T1000 (cell line): ENCODE data around the gene ETDA.
"Not testable (repeated sequence)": the region's sequence is repeated elsewhere in the genome, so short reads cannot be mapped to it uniquely, and the experiment has no call there.

Source experiments
- DNase-seq: peaks from one replicate; lab custom pipeline; 2025; ENCODE audit warnings: mixed read lengths; lab: John Stamatoyannopoulos, UW

The ETDA gene

DNA sequence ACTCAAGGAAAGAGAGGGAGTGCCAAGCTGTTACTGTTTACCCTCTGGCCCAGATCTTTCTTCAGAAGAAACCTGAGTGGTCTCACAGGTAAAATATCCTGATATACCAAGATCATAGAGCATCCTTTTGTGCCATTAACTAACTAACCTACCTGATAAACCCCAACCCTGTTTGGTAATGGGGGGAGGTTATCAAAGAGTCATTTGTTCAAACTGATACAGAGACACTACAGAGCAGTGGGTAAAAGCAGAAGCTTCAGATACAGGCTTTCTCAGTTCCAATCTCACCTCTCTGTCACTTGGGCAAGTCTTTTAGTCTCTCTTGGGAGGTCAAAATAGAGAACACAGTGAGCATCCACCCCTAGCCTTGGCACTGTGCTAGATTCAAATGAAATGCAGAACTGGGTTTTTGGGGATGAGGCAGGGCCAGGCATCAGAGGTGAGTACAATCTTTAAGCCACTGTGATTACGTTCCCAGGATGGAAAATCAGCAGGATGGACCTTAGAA is at the start of gene ETDA:
TSS of gene ETDA (plus strand) at position 51 of the 508 bp plus-strand sequence. CDS start 1,216 bp downstream, outside the sequence.
- not testable (repeated sequence) for DNase-seq

DNA sequence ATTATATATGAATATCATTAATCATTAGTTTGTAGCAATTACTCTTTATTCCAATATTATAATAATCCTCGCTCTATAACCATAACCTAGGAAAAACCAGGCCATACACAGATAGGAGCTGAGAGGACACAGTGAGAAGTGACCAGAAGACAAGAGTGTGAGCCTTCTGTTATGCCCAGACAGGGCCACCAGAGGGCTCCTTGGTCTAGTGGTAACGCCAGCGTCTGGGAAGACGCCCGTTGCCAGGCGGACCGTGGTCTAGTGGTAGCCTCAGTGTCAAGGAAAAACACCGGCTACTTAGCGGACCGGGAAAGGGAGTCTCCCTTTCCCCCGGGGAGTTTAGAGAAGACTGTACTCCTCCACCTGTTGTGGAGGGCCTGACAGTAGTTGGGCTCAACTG is 45.4 kb upstream of the ETDA start:
- not testable (repeated sequence) for DNase-seq

DNA sequence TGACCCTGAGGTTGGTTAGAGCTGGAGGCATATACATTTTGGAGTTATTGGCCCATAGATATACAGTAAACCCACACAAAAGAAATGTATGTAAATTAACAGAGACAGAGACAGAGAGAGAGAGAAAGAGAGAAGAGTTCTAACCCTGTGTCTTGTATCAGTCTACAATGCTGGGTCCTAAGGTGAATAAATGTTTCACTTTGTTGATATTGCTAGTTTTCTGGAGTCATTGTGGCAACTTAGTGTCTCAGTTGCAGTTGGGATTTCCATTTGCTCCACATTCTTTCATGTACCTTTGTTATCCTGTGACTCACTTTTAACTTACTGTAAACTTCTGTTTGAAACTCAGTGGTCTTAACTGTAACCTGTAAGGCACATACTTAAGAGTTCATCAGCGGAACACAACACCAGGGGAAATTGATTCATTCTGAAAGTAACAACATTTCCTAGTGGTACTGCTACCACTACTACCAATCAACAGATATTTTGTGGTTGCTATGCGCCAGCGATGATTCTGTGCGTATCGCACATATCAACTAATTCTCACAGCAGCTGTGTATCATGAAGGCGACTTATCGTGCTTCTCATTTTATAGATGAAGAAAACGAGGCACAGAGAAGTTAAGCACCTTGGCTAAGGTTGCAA is 38.5 kb upstream of the ETDA start:
- no peak for DNase-seq

DNA sequence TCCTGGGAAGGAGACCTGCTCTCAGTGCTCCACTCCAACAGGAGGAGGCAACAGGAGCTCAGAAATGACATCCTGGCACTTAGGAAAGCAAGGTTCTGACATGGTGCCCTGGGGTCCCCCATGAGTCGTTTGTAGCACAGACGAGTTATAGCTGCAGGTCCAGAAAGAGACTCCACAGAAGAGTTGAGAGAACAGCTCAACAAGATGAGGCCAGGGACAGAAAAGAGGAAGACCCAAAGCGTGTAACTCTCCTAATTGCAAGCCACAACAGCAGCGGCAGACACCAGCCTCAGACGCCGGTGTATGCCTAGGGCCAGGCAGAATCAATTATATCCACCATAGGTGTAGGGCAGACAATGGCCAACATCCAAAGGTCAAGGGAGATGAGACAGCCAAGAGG is 5.9 kb upstream of the ETDA start:
- not testable (repeated sequence) for DNase-seq

DNA sequence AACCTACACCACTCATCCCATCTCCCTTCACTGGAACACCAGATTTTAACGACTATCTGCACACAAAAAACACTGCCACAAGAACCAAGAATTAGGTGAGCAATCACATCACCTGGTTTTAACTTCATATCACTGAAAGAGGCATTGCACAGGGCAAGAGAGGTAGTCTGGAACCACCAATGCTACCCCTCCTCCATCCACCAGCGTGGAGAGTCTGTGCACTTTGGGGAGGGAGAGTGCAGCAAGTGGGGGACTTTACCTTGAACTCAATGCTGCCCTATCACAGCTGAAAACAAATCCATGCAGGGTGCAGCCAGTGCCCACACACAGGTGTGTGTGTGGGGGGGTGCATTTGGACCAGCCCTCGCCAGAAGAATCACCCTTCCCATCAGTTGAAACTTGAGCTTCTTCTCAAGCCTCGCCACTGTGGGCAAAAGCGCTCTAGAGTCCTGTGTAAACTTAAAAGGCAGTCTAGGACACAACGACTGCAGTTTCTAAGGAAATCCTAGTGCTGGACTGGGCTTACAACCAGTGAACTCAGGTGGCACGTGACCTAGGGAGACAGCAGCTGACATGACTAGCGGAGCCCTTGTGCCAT is 4.3 kb downstream of the ETDA start:
- not testable (repeated sequence) for DNase-seq

DNA sequence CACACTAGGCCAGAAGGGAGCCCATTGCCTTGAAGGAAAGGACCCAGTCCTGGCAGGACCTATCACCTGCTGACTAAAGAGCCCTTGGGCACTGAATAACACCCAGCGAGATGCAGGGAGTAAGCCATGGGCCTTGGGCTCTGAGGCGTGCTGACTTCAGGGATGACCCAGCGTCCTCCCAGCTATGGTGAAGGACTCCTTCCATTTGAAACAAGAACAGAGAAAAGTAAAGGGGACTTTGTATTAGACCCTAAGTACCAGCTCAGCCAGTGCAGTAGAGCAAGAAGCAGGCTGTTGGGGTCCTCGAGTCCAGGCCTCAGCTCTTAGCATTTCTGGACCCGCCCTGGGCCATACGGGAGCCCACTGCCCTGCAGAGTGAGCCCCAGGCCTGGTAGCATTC is 5.1 kb downstream of the ETDA start:
- no peak for DNase-seq

DNA sequence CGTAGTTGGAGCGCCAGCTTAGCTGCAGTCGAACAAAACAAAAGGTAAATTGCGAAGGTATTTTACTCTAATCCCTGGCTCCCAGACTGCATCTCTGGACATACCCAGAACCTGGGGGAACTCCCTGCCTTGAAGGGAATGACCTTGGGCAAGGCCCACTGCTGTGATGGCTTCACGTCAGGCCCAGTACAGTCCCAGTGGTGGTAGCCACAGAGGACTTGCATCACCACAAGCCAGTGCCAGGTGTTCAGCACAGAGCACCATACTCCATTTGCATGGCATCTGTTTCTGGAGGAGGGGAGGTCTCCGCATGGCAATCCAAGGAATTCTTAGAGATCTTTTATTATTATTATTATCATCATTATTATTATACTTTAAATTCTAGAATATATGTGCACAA is 5.6 kb downstream of the ETDA start:
- no peak for DNase-seq

DNA sequence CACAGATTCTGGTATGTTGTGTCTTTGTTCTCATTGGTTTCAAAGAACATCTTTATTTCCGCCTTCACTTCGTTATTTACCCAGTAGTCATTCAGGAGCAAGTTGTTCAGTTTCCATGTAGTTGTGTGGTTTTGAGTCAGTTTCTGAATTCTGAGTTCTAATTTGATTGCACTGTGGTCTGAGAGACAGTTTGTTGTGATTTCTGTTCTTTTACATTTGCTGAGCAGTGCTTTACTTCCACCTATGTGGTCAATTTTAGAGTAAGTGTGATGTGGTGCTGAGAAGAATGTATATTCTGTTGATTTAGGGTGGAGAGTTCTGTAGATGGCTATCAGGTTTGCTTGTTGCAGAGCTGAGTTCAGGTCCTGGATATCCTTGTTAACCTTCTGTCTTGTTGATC is 9.1 kb downstream of the ETDA start:
- DNase-seq: not testable (repeated sequence)

DNA sequence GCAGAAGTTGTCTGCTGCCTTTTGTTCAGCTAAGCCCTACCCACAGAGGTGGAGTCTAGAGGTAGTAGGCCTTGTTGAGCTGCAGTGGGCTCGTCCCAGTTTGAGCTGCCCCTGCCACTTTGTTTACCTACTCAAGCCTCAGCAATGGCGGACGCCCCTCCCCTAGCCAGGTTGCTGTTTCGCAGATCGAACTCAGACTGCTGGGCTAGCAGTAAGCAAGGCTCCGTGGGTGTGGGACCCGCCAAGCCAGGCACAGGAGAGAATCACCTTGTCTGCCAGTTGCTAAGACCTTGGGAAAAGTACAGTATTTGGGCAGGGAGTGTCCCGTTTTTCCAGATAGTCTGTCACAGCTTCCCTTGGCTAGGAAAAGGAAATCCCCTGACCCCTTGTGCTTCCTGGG is 11.5 kb downstream of the ETDA start:
- DNase-seq: not testable (repeated sequence)

DNA sequence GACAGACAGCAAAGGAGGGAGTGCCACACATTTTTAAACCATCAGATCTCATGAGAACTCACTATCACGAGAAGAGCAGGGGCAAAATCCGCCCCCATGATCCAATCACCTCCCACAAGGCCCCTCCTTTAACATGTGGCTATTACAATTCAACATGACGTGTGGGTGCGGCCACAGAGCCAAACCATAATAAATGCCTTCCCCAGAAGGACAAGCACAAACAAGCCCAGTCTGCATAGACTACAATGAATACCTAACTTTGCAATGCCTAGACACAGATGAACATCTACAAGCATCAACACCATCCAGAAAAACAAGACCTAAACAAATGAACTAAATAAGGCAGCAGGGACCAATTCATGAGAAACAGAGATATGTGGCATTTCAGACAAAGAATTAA is 12.3 kb downstream of the ETDA start:
- DNase-seq: no peak

DNA sequence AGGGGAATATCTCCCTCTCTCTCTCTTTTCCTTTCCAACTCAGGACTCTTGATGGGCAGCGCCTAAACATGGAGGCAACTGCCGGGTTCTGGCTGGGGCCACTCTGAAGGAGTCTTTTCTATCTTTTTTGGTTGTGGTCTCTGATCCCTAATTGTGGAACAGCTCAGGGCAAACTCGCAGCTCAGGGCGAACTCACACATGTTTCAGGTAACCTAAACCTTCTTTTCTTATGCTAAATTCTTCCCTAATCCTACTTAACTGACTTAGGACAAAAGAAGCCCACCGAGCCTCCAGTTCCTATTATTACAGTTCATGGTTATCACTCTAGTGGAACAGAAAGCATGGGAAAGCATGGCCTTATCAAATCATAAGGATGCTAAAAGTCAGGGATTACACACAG is 21.3 kb downstream of the ETDA start:
- DNase-seq: no peak

DNA sequence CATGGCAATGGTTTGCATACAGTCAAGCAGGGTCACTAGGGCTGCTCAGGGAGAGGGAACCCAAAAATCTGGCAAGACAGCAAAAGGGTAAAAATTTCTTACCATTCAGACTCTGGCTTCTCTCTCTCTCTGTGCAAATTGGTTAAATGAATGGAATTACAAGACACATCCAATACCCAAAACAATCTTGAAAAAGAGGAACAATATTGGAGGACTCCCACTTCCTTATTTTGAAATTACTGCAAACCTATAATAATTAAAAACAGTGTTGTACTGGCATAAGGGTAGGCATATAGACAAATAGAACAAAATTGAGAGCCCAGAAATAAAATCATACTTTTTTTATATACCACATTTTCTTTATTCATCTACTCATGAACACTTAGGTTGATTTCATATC is 24.1 kb downstream of the ETDA start:
- DNase-seq: no peak

DNA sequence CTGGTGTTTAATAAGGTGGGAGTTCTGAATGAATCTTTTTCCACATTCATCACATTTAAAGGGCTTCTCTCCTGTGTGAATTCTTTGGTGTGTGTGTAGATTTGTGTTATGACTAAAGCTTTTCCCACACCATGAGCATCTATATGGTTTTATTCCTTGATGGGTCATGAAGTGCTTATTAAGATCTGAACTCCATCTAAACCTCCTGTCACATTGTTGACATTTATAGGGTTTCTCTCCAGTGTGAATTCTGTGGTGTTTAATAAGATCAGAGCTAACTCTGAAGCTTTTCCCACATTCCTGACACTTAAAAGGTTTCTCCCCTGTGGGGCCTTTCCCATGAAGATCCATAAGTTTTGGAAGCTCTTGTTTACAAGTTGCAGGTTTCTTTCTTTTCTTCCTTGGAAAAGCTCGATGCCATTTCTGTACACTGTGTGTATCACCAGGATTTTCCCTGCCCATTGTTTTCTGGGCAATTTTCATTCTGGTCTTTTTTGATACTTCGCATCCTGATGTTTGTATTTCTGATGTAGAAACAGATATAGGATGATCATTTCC is 35.5 kb downstream of the ETDA start:
- no peak for DNase-seq

DNA sequence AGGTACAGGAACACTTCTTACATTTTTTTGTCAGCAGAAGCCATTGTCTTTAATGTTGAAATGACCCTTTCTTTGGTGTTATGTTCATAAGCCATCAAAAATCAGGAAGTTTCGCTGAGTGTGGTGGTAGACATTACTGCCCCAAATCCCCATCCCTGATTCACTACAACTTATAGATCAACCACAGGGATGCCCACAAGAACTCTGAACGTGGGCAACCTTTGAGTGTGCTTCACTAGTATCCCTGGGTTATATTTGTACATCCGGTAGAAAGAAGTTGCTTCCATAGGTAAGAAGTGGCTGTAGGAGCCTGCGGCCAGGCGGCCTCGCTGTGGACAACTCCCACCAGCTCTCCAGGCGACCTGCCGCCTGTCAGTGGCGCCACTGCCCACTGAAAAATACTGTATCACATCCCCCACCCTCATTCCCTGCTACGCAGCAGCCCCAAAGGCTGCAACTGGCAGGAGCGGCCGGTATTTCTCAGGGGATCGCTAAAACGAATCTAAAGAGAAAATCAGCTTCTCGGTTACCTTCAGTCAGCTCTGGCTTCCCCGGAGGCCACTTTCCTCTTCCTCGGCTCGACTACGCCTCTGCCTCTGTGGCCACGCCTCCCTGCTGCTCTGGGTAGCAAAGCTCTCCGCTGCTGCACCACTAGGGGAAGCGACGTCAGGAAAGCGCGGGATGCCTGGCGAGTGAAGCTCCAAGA is 43.5 kb downstream of the ETDA start:
- DNase-seq: no peak

DNA sequence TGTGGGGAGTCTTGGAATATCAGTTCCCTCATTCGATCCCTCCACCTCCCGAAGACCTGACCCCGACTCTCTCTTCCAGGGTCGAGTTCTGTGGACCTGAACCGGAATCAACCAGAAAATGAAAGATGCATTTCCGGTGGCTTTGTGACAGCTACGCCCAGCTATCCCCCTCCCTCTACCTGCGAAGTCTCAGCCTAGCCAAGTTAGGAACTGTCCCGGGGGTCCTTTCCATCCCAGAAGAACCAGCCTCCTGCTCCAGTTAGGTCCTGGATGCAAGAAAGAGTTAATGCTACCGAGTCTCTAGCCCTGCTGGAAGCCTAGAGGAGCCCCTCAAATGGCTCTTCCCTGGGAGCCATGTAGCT is 44.1 kb downstream of the ETDA start:
- no peak for DNase-seq

DNA sequence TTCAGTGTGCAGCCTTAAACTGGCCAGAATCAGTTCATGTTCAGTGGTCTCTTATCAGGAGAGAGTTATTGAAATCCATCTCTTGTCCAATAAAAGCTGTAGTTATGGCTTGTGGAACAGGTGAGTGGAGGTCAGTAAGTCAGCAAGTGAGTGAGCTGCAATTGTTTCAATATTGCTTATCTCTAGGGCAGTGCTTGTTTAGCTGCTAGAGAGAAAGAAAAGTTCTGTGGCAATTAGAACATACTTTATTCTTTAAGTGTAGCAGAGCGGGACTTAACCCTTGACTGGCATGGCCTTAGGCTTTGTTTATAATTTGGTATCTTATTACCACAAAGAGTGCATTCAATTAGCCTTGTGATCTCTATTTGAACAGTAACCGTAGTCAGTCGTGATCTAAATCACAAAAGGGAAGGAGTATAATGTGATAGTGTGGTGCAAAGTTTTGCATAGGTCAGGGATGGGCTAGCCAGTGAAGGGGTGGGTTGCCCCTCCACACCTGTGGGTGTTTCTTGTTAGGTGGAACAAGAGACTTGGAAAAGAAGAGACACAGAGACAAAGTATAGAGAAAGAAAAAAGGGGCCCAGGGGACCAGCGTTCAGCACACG is 50.5 kb downstream of the ETDA start:
- DNase-seq: no peak
